K562 (cell line): ENCODE data around the gene FAM114A2. TPM values are rescaled to one million over a fixed set of nuclear protein-coding genes. Genes with fewer than 3 reads are reported as not detected.

Experiments
- ATAC-seq: fragments of 200-7000 bp; cut with Tn5 transposase; 3 replicates; pipeline ENCODE4 v1.9.1; 2020; ENCODE audit warnings: moderate library complexity
- BruUV-seq: library from RNA; stranded (reverse); fragments of 400-500 nt; replicated peaks from 2 replicates; lab custom pipeline; 2021; lab: Mats Ljungman, UMichigan
- CTCF ChIA-PET: fragments of 300-600 bp; formaldehyde crosslinking; extraction: SDS; loops from one replicate; lab custom pipeline; 2021; ENCODE audit warnings: low intra/inter-chr PET ratio; lab: Yijun Ruan, JAX
- POLR2A ChIA-PET: fragments of 300-600, 350-650 bp; sonication (Branson Sonifier 250); formaldehyde crosslinking; extraction: SDS; loops from one replicate; lab custom pipeline; 2021; ENCODE audit warnings: antibody characterized with exemption, inconsistent platforms; lab: Yijun Ruan, JAX
- DNase-seq, 4 experiments: peaks; one replicate each; pipeline versions ENCODE4 v3.0.0 to v3.0.0-alpha.2; 2011 to 2018; ENCODE audit warnings: low spot score in 3 of 4, mixed read lengths in 3 of 4; ENCODE audit errors: extremely low read depth in 1 of 4
- FAIRE-seq: peaks from 2 replicates; lab custom pipeline; 2011; peaks lifted over from hg19 to GRCh38; lab: Jason Lieb, UNC
- H2AFZ ChIP-seq: 2 replicates; pipeline ENCODE4 v1.6.0; 2011; ENCODE audit warnings: low read depth, low read length, control low read depth, inconsistent platforms
- H3K27ac ChIP-seq: fragments of 200-600 bp; 3 replicates; pipeline ENCODE4 v1.8.0; 2011; ENCODE audit warnings: low read depth, mild to moderate bottlenecking, control low read depth, inconsistent platforms, low read length, moderate library complexity, mixed read lengths; ENCODE audit errors: extremely low read depth
- H3K27me3 ChIP-seq, 2 experiments: fragments of 300-600 bp in 1 of 2; 2 replicates in 1 of 2; 3 replicates in 1 of 2; pipeline versions ENCODE4 v1.6.0 to v1.8.0; 2011; ENCODE audit warnings: inconsistent platforms in 2 of 2, low read length in 2 of 2, mild to moderate bottlenecking in 1 of 2, mixed read lengths in 1 of 2, moderate library complexity in 1 of 2; ENCODE audit not compliant: control insufficient read depth in 2 of 2, insufficient read depth in 2 of 2
- H3K36me3 ChIP-seq: fragments of 300-600 bp; 3 replicates; pipeline ENCODE4 v1.8.0; 2011; ENCODE audit warnings: mild to moderate bottlenecking, low read length, inconsistent platforms; ENCODE audit not compliant: control insufficient read depth, insufficient read depth
- H3K4me1 ChIP-seq, 2 experiments: fragments of 200-600 bp in 1 of 2; replicated peaks in 1 of 2; 2 replicates in 1 of 2; 3 replicates in 1 of 2; pipeline versions ENCODE4 v1.5.1 to v1.8.0; 2011; ENCODE audit warnings: inconsistent platforms in 2 of 2, low read length in 2 of 2, mild to moderate bottlenecking in 1 of 2, mixed read lengths in 1 of 2, moderate library complexity in 1 of 2; ENCODE audit not compliant: control insufficient read depth in 2 of 2, insufficient read depth in 2 of 2
- H3K4me2 ChIP-seq: 2 replicates; pipeline ENCODE4 v1.6.1; 2011; ENCODE audit warnings: low read length, control low read depth, inconsistent platforms, mixed read lengths; ENCODE audit not compliant: insufficient read depth
- H3K4me3 ChIP-seq: fragments of 200-600 bp; sonication (generic), shearing (Covaris generic); 2 replicates; pipeline ENCODE4 v1.5.1; 2016; ENCODE audit warnings: control low read depth, inconsistent platforms
- H3K79me2 ChIP-seq: fragments of 200-600 bp; 3 replicates; pipeline ENCODE4 v1.8.0; 2011; ENCODE audit warnings: low read length, inconsistent platforms; ENCODE audit not compliant: control insufficient read depth, insufficient read depth
- H3K9ac ChIP-seq, 2 experiments: 2 replicates each; pipeline versions ENCODE4 v1.6.0 to v1.6.1; 2011; ENCODE audit warnings: low read depth in 2 of 2, low read length in 2 of 2, control low read depth in 1 of 2, inconsistent platforms in 1 of 2, mild to moderate bottlenecking in 1 of 2, mixed read lengths in 1 of 2; ENCODE audit not compliant: insufficient read depth in 1 of 2
- H3K9me1 ChIP-seq: one replicate; pipeline ENCODE4 v1.6.0; 2011; ENCODE audit warnings: inconsistent platforms, mild to moderate bottlenecking, low read length, moderate library complexity; ENCODE audit not compliant: control insufficient read depth, insufficient read depth
- H3K9me3 ChIP-seq: replicated peaks from 2 replicates; pipeline ENCODE4 v1.5.1; 2011; ENCODE audit warnings: low read depth, low read length, inconsistent platforms; ENCODE audit not compliant: control insufficient read depth, insufficient read depth
- H4K20me1 ChIP-seq: replicated peaks from 2 replicates; pipeline ENCODE4 v1.6.1; 2011; ENCODE audit warnings: low read length, inconsistent platforms, mixed read lengths; ENCODE audit not compliant: control insufficient read depth, insufficient read depth
- CBX8 ChIP-seq: fragments of 200-600 bp; sonication (generic); IDR thresholded peaks from 2 replicates; pipeline ENCODE4 v1.6.1; 2012; ENCODE audit warnings: borderline replicate concordance, mixed run types, low read depth, mild to moderate bottlenecking, moderate library complexity, mixed read lengths, low read length, control low read depth, inconsistent platforms; ENCODE audit not compliant: poor library complexity, severe bottlenecking; ENCODE audit errors: extremely low read depth
- CSDE1 ChIP-seq, 2 experiments: fragments of 450-650 bp; IDR thresholded peaks; 2 replicates each; pipeline ENCODE4 v1.6.1; 2016; ENCODE audit warnings: mild to moderate bottlenecking in 1 of 2
- FOXK2 ChIP-seq, 2 experiments: fragments of 450-650 bp; IDR thresholded peaks in 1 of 2; conservative IDR thresholded peaks in 1 of 2; 2 replicates each; pipeline ENCODE4 v1.6.1; 2016; ENCODE audit warnings: low read depth in 2 of 2, mild to moderate bottlenecking in 1 of 2
- GATAD2B ChIP-seq: fragments of 450-650 bp; IDR thresholded peaks from 2 replicates; pipeline ENCODE4 v1.6.1; 2017; ENCODE audit warnings: mild to moderate bottlenecking, borderline replicate concordance
- HDAC6 ChIP-seq: IDR thresholded peaks from 2 replicates; pipeline ENCODE4 v1.6.1; 2012; ENCODE audit warnings: low read depth, mild to moderate bottlenecking, control low read depth, inconsistent platforms, low read length, moderate library complexity
- KDM2B ChIP-seq: fragments of 250-450 bp; sonication (Bioruptor Pico); IDR thresholded peaks from 2 replicates; pipeline ENCODE4 v1.8.0; 2021; ENCODE audit warnings: mild to moderate bottlenecking, moderate library complexity
- MED1 ChIP-seq: sonication (generic); formaldehyde crosslinking; IDR thresholded peaks from 2 replicates; pipeline ENCODE4 v1.8.1; 2023; ENCODE audit warnings: missing genetic modification reagents, borderline replicate concordance
- POLR3G ChIP-seq: IDR thresholded peaks from 2 replicates; pipeline ENCODE4 v1.6.1; 2011; ENCODE audit not compliant: insufficient read length, insufficient replicate concordance; ENCODE audit errors: extremely low read depth
- WGBS: fragments of 100-300 bp; shearing (Covaris generic); methylation state at CpG from one replicate; pipeline ENCODE4 v1.1.6; 2016; ENCODE audit warnings: low coverage, mixed read lengths; ENCODE audit not compliant: insufficient coverage; ENCODE audit errors: missing lambda C conversion rate; 5-methylcytosine and 5-hydroxymethylcytosine counted together
- in situ Hi-C: fragments of 300-500 bp; cut with MboI; formaldehyde crosslinking; loops from 4 replicates; pipeline ENCODE4 v1.15.0; 2018; ENCODE audit warnings: inconsistent platforms, mixed read lengths
- intact Hi-C: fragments of 100-400 bp; cut with micrococcal nuclease; formaldehyde crosslinking; loops from 2 replicates; pipeline ENCODE4 v1.14.2; 2022
- polyA plus RNA-seq, 8 experiments: library from polyadenylated mRNA; depleted of rRNA in 4 of 8; stranded (reverse) in 5 of 8; unstranded in 3 of 8; fragments of >200 nt; fragmentation: Nextera tagmentation in 2 of 8; fragmentation: Illumina TruSeq in 1 of 8; extraction: Ambion mirVana in 2 of 8; extraction: Trizol in 1 of 8; gene quantifications; 2 replicates each; pipeline versions ENCODE4 v1.2.1 to v1.2.3, GENCODE V29; 2011 to 2014; ENCODE audit warnings: inconsistent platforms in 1 of 8, missing spikeins in 1 of 8
- total RNA-seq, 7 experiments: library from RNA; depleted of rRNA in 6 of 7; stranded (reverse); fragments of >200 nt in 6 of 7; fragmentation: Illumina TruSeq in 2 of 7; extraction: Trizol in 2 of 7; gene quantifications; 2 replicates each; pipeline versions ENCODE4 v1.2.1 to v1.2.3, GENCODE V29; 2011 to 2021; ENCODE audit warnings: low replicate concordance in 1 of 7
- TF ChIP-seq, protein P1 (sequence below): sonication (generic); formaldehyde crosslinking; IDR thresholded peaks from 2 replicates; pipeline ENCODE4 v1.8.0; 2022; ENCODE audit warnings: mild to moderate bottlenecking, missing genetic modification reagents
- TF ChIP-seq, protein P2 (sequence below): fragments of 250-450 bp; sonication (Bioruptor Pico); IDR thresholded peaks from 2 replicates; pipeline ENCODE4 v1.4.0; 2020

The FAM114A2 gene
- total and polyA plus RNA-seq, 9 of the 15 experiments (the other 6 are each of a cell fraction or from before 2014, with no cell fraction given) = 14.4 to 28.1 (median 21.2) TPM

DNA sequence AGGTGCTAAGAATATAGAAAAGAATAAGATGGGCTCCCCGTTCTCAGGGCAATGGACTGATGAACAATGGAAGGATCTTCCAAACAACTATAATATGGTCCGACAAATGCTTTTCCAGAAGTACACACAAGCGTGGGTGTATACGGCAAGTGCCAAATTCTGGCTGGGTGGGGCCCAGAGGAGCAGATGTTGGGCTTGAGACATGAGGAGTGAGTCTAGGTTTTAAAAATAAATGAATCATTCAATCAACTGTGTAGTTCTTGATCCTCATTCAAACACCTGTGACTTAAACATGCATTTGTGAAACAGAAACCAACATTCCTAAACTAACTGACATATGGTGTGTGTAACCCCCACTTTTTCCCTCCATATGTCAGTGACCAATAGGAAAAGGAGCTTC, 47.9 kb upstream of the FAM114A2 start:
- no peaks in the 10 kb centered on the region for H3K9me3 ChIP-seq
- intact Hi-C loops = no loop called here
- H3K4me2 ChIP-seq = no peak overlapping the region
- H3K4me1 ChIP-seq = no peaks in the 10 kb centered on the region
- H4K20me1 ChIP-seq = 0 out of 2 replicates have a peak, but pooled peaks cover 3% of the 10 kb centered on the region
- in situ Hi-C loops = no loop called here
- ChIA-PET POLR2A (interaction anchor here (0.6 to 1.3 kb wide), 4 partner anchors 14 to 355 kb away, joined by 3 to 6 read pairs (median 3); no protein-coding TSS in a partner anchor), CTCF (no interaction called here)
- no peak overlapping the region for H3K27ac ChIP-seq
- H3K9me1 ChIP-seq = no peaks in the 10 kb centered on the region
- no peaks in the 10 kb centered on the region for H3K79me2 ChIP-seq
- TF ChIP-seq, protein P1, sequence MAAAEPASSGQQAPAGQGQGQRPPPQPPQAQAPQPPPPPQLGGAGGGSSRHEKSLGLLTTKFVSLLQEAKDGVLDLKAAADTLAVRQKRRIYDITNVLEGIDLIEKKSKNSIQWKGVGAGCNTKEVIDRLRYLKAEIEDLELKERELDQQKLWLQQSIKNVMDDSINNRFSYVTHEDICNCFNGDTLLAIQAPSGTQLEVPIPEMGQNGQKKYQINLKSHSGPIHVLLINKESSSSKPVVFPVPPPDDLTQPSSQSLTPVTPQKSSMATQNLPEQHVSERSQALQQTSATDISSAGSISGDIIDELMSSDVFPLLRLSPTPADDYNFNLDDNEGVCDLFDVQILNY (CRISPR knock-in tag) = no peak
- no peak for TF ChIP-seq HDAC6
- no peak for TF ChIP-seq POLR3G
- no peak for TF ChIP-seq GATAD2B
- TF ChIP-seq CBX8 = no peak
- no peak for TF ChIP-seq FOXK2 (conservative IDR thresholded peaks at IDR 0.05 in 1 of 2, IDR thresholded peaks at IDR 0.05 in 1 of 2; ENCODE audit: low read depth in 2 of 2)
- no peak for TF ChIP-seq KDM2B (CRISPR knock-in tag)
- TF ChIP-seq CSDE1 (IDR thresholded peaks at IDR 0.05) = no peak
- TF ChIP-seq, protein P2, sequence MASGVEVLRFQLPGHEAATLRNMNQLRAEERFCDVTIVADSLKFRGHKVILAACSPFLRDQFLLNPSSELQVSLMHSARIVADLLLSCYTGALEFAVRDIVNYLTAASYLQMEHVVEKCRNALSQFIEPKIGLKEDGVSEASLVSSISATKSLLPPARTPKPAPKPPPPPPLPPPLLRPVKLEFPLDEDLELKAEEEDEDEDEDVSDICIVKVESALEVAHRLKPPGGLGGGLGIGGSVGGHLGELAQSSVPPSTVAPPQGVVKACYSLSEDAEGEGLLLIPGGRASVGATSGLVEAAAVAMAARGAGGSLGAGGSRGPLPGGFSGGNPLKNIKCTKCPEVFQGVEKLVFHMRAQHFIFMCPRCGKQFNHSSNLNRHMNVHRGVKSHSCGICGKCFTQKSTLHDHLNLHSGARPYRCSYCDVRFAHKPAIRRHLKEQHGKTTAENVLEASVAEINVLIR (CRISPR knock-in tag) = no peak
- no peak for TF ChIP-seq MED1 (CRISPR knock-in tag)
- FAIRE-seq (no peak), ATAC-seq (no peak), DNase-seq (no peak)
- 0% methylated on average over 4 of the region's 4 CpGs for WGBS
- H3K4me3 ChIP-seq = no peak overlapping the region
- no peak overlapping the region for H2AFZ ChIP-seq
- H3K36me3 ChIP-seq = no peaks in the 10 kb centered on the region
- H3K9ac ChIP-seq = no peak overlapping the region
- peaks cover 21 to 27% of the 10 kb centered on the region in 2 experiments; a peak in 4 of 5 replicates for H3K27me3 ChIP-seq
- BruUV-seq = no TSS peak
